ENCODE data around the gene HOXB9.

Gene HOXB9

GRCh38 chr17:48610282-48611211 is 15.6 kb downstream of the HOXB9 start, which contains the start of gene HOXB7:
HOXB7 (minus strand) TSS chr17:48611017; CDS start chr17:48610918, 99 bp downstream.
- no peak for DNase-seq (ENCODE audit: low read depth)

- no peak for DNase-seq (ENCODE audit: low read depth)
Observed at GRCh38 chr17:48609759-48610281, 16.3 kb downstream of the HOXB9 start.

- DNase-seq (ENCODE audit: low read depth): no peak
Observed at GRCh38 chr17:48609033-48609432, 17.1 kb downstream of the HOXB9 start.

GRCh38 chr17:48608494-48608834 is 17.7 kb downstream of the HOXB9 start:
- DNase-seq (ENCODE audit: low read depth): no peak

GRCh38 chr17:48606892-48607614 is 19.1 kb downstream of the HOXB9 start:
- DNase-seq (ENCODE audit: low read depth): no peak

- no peak for DNase-seq (ENCODE audit: low read depth)
Observed at GRCh38 chr17:48605991-48606891, 19.9 kb downstream of the HOXB9 start.

- DNase-seq (ENCODE audit: low read depth): no peak
Observed at GRCh38 chr17:48605409-48605919, 20.7 kb downstream of the HOXB9 start.

- DNase-seq (ENCODE audit: low read depth): no peak
Observed at GRCh38 chr17:48604770-48605329, 21.3 kb downstream of the HOXB9 start, which contains the start of gene HOXB6. HOXB6 (minus strand) TSS chr17:48604986; CDS start chr17:48598150, 6,836 bp downstream.

GRCh38 chr17:48603959-48604769 is 22.0 kb downstream of the HOXB9 start:
- no peak for DNase-seq (ENCODE audit: low read depth)

GRCh38 chr17:48601539-48602425 is 24.4 kb downstream of the HOXB9 start:
- DNase-seq (ENCODE audit: low read depth): no peak

GRCh38 chr17:48601207-48601538 is 25.0 kb downstream of the HOXB9 start:
- no peak for DNase-seq (ENCODE audit: low read depth)

- DNase-seq (ENCODE audit: low read depth): no peak
Observed at GRCh38 chr17:48600244-48601098, 25.7 kb downstream of the HOXB9 start.

- DNase-seq (ENCODE audit: low read depth): no peak
Observed at GRCh38 chr17:48599354-48599753, 26.8 kb downstream of the HOXB9 start.

- DNase-seq (ENCODE audit: low read depth): no peak
Observed at GRCh38 chr17:48598736-48599135, 27.4 kb downstream of the HOXB9 start.

GRCh38 chr17:48597778-48598631 is 28.2 kb downstream of the HOXB9 start:
- no peak for DNase-seq (ENCODE audit: low read depth)

- no peak for DNase-seq (ENCODE audit: low read depth)
Observed at GRCh38 chr17:48597528-48597777, 28.7 kb downstream of the HOXB9 start.

GRCh38 chr17:48596735-48597527 is 29.2 kb downstream of the HOXB9 start:
- DNase-seq (ENCODE audit: low read depth): no peak

Data from stimulated activated CD4-positive, alpha-beta T cell treated with anti-CD3 and anti-CD28 coated beads, Interleukin-2, amount 100 ng/mL, for 4 hours (primary cell).